Measurements from ENCODE around the gene TMEM200A. TPM values are rescaled to one million over a fixed set of nuclear protein-coding genes. Genes with fewer than 3 reads are reported as not detected.
A peak's percentile ranks its signal among the peaks of the same experiment; 100 is the strongest.

Gene TMEM200A
- total and polyA plus RNA-seq, 2 of the 8 experiments (the other 6 are each of a cell fraction or from before 2014, with no cell fraction given), result 6.2 to 13.9 TPM

GRCh38 chr6:130376936-130377335, 11.1 kb downstream of the TMEM200A start:
- no peak overlapping the region for H3K4me2 ChIP-seq (ENCODE audit: insufficient read depth in 1 of 2, low read depth in 2 of 2, low read length in 2 of 2)
- no peak overlapping the region for H4K91ac ChIP-seq (replicated peaks; ENCODE audit: insufficient read length, low read length)
- no peak overlapping the region for H4K5ac ChIP-seq (ENCODE audit: insufficient read length, low read depth, low read length)
- no peak overlapping the region for H3K9ac ChIP-seq (replicated peaks in 1 of 4; ENCODE audit: extremely low read depth in 1 of 4, low read depth in 3 of 4, low read length in 3 of 4)
- no peak overlapping the region for H2BK5ac ChIP-seq (ENCODE audit: low read depth, low read length)
- POLR2A ChIA-PET (ENCODE audit: partially characterized antibody), result no interaction called here
- no peak overlapping the region for H4K8ac ChIP-seq (ENCODE audit: extremely low read depth, insufficient read depth, low read length)
- no peaks in the 10 kb centered on the region; a peak in 1 of 4 replicates for H3K79me2 ChIP-seq (ENCODE audit: control insufficient read depth in 1 of 2, insufficient read depth in 2 of 2, low read length in 2 of 2)
- H2BK20ac ChIP-seq (ENCODE audit: low read length), result no peak overlapping the region
- no peak overlapping the region for H2BK120ac ChIP-seq (replicated peaks; ENCODE audit: low read depth, low read length)
- CTCF ChIA-PET (ENCODE audit: partially characterized antibody), result interaction anchor here (1.4 kb wide), 1 partner anchor 12 kb away, joined by 3 read pairs; no protein-coding TSS in a partner anchor
- H3K36me3 ChIP-seq (ENCODE audit: control insufficient read depth in 2 of 4, insufficient read depth in 4 of 4, low read length in 3 of 4), result no peaks in the 10 kb centered on the region
- no peaks in the 10 kb centered on the region for H3K79me1 ChIP-seq (ENCODE audit: low read depth, low read length)
- FAIRE-seq (no peak), DNase-seq (ENCODE audit: low read depth in 1 of 2, low spot score in 2 of 2) (no peak)
- WGBS, 2 experiments (ENCODE audit: extremely low coverage in 1 of 2, insufficient coverage in 1 of 2, insufficient read length in 1 of 2, insufficient replicate concordance in 2 of 2, low coverage in 1 of 2, low lambda C conversion rate in 2 of 2, missing lambda C conversion rate in 1 of 2), result 90% methylated on average over 1 of the region's 1 CpG; no CpG with 5 or more reads in 1 of the 2 experiments
- H3K4me1 ChIP-seq (replicated peaks in 1 of 4; ENCODE audit: control insufficient read depth in 3 of 4, insufficient read depth in 4 of 4, low read length in 3 of 4), result peaks cover 0 to 16% (median 3%) of the 10 kb centered on the region in 4 experiments; a peak in 3 of 7 replicates
- H2AK5ac ChIP-seq (ENCODE audit: low read depth, low read length), result no peak overlapping the region
- H4K20me1 ChIP-seq (replicated peaks in 1 of 2; ENCODE audit: control insufficient read depth in 1 of 2, insufficient read depth in 2 of 2, low read length in 2 of 2), result peaks cover 0 to 3% of the 10 kb centered on the region in 2 experiments
- no peak overlapping the region for H3K4me3 ChIP-seq (ENCODE audit: extremely low read depth in 1 of 4, insufficient read depth in 2 of 4, low read depth in 3 of 4, low read length in 4 of 4)
- H3K4ac ChIP-seq (replicated peaks; ENCODE audit: insufficient read length, low read depth, low read length), result no peak overlapping the region
- no peak overlapping the region for H2AFZ ChIP-seq (ENCODE audit: low read length)
- no peak overlapping the region for H3K23ac ChIP-seq (ENCODE audit: insufficient read length)
- no peak overlapping the region for H3K27ac ChIP-seq (ENCODE audit: low read depth, low read length)
- no peak overlapping the region for H3K18ac ChIP-seq (ENCODE audit: extremely low read depth, low read length)
- no peak overlapping the region for H3K56ac ChIP-seq (replicated peaks; ENCODE audit: insufficient read length, low read depth, low read length)
- 0 out of 2 replicates have a peak, but pooled peaks have one; percentile 2 for TF ChIP-seq CEBPB (IDR thresholded peaks at IDR 0.05; ENCODE audit: low read depth, low read length)
- no peak for TF ChIP-seq JUN (IDR thresholded peaks at IDR 0.05; ENCODE audit: low read depth, low read length)
- no peaks in the 10 kb centered on the region for H3K23me2 ChIP-seq (ENCODE audit: low read depth, low read length)
- H3K9me3 ChIP-seq (ENCODE audit: insufficient read depth in 2 of 2, low read depth in 1 of 2, low read length in 1 of 2), result no peaks in the 10 kb centered on the region
- H3K14ac ChIP-seq (ENCODE audit: insufficient read length), result no peak overlapping the region
- H3K27me3 ChIP-seq (replicated peaks in 1 of 4; ENCODE audit: control insufficient read depth in 3 of 4, extremely low read depth in 1 of 4, insufficient read depth in 3 of 4, low read length in 3 of 4), result no peaks in the 10 kb centered on the region
- H2BK12ac ChIP-seq (ENCODE audit: low read depth, low read length), result no peak overlapping the region
- H2BK15ac ChIP-seq (ENCODE audit: low read length), result no peak overlapping the region
